CD4-positive, alpha-beta T cell treated with Interleukin-17A for 4 hours (primary cell): ENCODE measurements around the gene AGMO.

ENCODE experiments used
- DNase-seq: peaks from one replicate; pipeline ENCODE4 v3.0.0-alpha.2; 2020; ENCODE audit warnings: mixed read lengths

Gene AGMO

DNA sequence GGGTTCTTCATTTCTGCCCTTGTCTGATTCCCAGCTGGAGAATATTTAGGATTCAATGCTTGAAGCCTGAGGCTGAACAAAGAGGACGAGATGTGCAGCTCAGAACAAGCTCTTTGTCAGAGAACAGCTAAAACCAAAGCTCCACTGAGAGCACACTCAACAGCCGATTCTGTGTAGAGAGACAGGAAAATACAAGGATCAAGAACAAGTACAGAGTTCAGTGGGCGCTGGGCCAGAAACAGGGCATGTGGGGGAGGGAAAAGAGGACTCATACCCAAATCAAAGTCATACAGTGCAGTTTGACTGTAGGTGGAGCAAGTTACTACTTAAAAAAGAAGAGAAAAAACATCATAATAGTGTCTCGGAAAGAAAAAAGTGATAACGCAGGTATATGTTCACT, at the start of gene AGMO:
Gene AGMO (minus strand): TSS at position 181 of the 400 bp plus-strand sequence.
- no peak for DNase-seq

GRCh38 chr7:15610503-15610902, 48.7 kb upstream of the AGMO start:
- DNase-seq = no peak

- no peak for DNase-seq
Observed at GRCh38 chr7:15609287-15609686, 47.5 kb upstream of the AGMO start.

DNA sequence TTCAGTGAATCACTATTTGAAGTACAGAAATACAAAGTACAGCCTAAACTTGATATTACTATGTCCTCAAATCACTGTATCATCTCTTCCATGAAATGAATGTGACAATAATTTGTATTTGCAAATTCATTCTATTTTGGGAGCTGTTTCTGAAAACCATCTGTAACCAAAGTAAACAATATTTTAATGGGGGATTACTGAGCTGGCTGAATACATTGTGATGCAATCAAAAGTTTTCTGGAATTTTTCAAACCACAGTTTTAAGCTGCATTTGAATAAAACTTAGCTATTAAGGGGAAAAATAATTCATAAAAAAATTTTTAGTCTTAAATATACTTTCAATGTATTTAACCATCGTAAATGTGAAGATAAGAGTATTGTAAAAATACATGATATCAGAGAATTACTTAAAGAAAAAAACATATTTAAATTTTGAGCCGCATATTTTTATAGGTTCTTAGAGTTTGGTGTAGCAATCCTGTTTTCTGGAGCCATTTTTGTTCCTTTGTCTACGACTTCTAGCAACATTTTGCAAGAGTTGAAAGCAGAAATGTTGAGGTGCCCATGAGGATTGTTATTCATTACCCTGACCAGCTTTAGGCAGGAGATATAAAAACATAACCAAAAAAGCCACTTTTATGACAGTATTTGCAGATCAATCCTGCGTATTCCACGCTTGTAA, 45.9 kb upstream of the AGMO start:
- no peak for DNase-seq

- DNase-seq = no peak
Observed at GRCh38 chr7:15606561-15606960, 44.7 kb upstream of the AGMO start.

GRCh38 chr7:15604166-15604565, 42.4 kb upstream of the AGMO start:
- DNase-seq = no peak

DNA sequence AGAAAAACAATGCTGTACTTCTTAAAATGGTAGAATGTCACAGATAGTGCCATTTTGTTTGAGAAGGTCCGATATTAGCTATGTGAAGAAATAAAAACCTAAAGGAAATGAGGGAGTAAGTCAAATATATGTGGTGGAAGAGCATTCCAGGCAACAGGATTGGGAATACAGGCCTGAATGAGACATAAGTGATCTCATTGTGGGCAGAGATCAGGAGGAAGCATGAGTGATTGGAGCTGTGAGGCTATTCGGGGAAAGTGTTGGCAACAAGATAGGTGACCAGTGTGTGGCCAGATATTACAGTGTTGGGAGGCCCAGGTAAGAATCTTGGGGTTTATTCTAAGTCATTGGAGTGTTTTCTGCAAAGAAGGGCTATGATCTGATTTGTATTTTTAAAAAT, 41.3 kb upstream of the AGMO start:
- no peak for DNase-seq

DNA sequence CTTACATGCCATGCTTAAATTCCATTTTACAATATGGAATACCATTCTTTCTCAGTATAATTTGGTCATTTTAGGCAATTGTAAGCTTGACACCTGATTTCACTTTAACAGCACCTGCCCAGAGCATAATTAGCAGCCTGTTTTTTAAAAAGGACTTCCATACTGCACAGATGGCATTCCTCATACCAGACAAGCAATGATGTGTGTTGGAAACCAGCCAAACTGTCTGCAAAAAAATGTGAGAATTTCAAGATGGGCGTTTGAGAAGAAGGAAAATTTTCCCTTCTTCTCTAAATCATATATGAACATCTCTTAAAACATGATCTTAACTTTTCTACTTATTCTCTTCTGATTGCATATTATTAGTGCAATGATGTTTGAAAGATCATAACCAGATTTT, 40.4 kb upstream of the AGMO start:
- DNase-seq = no peak

DNA sequence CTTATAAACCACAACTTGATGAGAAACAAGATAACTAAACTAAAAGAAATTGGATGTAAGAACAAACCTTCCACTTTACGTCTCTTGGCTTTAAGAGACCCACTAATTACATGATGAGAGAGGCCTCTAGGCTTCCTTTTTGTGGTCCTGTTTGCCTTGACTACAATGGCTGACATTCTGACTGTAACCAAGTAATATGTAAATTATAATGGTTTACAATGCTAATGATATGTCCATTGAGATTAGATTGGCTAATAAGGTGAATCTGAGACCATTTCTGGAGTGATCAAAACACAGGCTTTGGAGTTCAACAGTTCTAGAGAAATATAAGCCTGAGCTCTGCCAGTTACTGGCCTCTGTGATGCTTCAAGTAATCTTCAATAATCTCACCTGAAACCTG, 39.4 kb upstream of the AGMO start:
- DNase-seq = no peak

GRCh38 chr7:15600298-15600697, 38.5 kb upstream of the AGMO start:
- DNase-seq = no peak

DNA sequence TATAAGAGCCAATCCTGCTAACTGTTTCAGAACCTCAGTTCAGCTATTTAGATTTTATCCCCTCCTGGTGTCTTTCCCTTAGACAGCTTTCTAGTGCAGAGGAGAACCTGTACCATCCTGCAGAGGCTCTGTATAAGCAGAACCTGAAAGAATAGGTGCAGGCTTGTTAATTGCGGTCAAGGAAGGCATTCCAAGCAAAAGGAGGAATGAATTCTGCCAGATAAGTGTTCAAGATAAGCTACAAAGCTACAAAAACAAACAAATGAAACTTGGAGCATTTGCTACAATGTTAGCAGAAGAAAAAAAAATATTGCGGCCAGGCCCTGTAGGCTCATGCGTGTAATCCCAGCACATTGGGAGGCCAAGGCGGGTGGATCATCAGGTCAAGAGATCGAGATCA, 32.6 kb upstream of the AGMO start:
- DNase-seq = no peak

- no peak for DNase-seq
Observed at GRCh38 chr7:15593382-15593781, 31.6 kb upstream of the AGMO start.

DNA sequence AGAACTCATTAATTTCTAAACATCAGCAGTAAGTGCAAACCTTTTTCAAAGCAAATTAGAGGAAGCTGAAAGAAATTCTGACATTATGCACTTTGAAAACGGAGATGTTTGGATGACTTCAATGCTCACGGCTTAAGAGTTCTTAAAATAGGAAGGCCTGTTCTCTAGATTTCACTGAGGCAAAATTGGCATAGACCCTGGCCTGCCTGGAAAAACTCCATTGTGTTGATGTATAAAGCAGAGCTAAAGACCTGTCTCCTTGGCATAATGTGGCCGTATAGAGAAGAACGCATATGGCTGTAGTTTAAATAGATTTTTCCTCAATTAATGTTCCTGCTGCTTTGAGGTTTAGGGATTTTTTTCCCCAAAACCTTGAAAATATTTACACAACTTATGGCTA, 24.5 kb upstream of the AGMO start:
- DNase-seq = no peak

GRCh38 chr7:15584575-15584974, 22.8 kb upstream of the AGMO start:
- no peak for DNase-seq

- no peak for DNase-seq
Observed at GRCh38 chr7:15582773-15583172, 21.0 kb upstream of the AGMO start.

GRCh38 chr7:15581352-15581951, 19.6 kb upstream of the AGMO start:
- DNase-seq = no peak

- DNase-seq = no peak
Observed at GRCh38 chr7:15580604-15581351, 19.0 kb upstream of the AGMO start.

- no peak for DNase-seq
Observed at GRCh38 chr7:15577600-15577999, 15.8 kb upstream of the AGMO start.

- no peak for DNase-seq
Observed at GRCh38 chr7:15571301-15571878, 9.6 kb upstream of the AGMO start.

DNA sequence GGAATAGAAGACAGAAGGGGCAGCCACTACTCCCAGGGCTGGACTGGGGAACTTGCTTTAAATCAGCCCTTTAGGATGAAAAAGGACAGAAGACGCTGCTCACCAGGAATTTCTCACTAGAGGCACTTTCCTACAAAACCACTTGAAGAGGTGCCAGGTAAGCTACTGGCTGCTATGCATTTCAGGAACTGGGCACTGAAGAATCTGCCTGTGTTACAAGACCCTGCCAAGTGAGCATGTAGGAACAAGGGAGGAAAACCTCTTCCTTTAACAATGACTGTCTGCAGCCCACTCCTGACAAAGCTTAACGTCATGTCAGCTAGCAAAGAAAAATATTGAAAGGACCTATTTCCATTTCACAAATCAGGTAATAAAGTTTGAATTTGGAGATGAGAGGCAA, 5.8 kb upstream of the AGMO start:
- DNase-seq = no peak

- no peak for DNase-seq
Observed at GRCh38 chr7:15567036-15567435, 5.2 kb upstream of the AGMO start.

- DNase-seq = no peak
Observed at GRCh38 chr7:15566476-15566875, 4.7 kb upstream of the AGMO start.

GRCh38 chr7:15560968-15561367, 847 bp downstream of the AGMO start:
- no peak for DNase-seq

GRCh38 chr7:15559416-15559928, 2.3 kb downstream of the AGMO start:
- DNase-seq = no peak
